ENCODE measurements around the gene KIAA0753.

- TF ChIP-seq CTCF (IDR thresholded peaks at IDR 0.05), result no peak
- TF ChIP-seq POLR2A (IDR thresholded peaks at IDR 0.05), result no peak
- no peak for TF ChIP-seq POLR2AphosphoS5 (IDR thresholded peaks at IDR 0.05)
- no peak for TF ChIP-seq EP300 (IDR thresholded peaks at IDR 0.05)
Measured at GRCh38 chr17:6669479-6670212, 29.1 kb upstream of the KIAA0753 start.
